Mesendoderm (in vitro differentiated cells): ENCODE data around the gene PIPOX.

Experiments used
- DNase-seq: peaks from one replicate; pipeline ENCODE4 v3.0.0; 2013
- H2AK5ac ChIP-seq: 2 replicates; pipeline ENCODE4 v1.6.1; 2013; ENCODE audit warnings: low read length, inconsistent platforms
- H2BK120ac ChIP-seq: 2 replicates; pipeline ENCODE4 v1.6.1; 2013; ENCODE audit warnings: low read depth, mild to moderate bottlenecking, low read length, moderate library complexity, mixed read lengths
- H2BK15ac ChIP-seq: replicated peaks from 2 replicates; pipeline ENCODE4 v1.6.1; 2013; ENCODE audit warnings: low read depth, mild to moderate bottlenecking, moderate library complexity
- H2BK5ac ChIP-seq: 2 replicates; pipeline ENCODE4 v1.6.1; 2013; ENCODE audit warnings: low read length, inconsistent platforms
- H3K18ac ChIP-seq: 2 replicates; pipeline ENCODE4 v1.6.1; 2013; ENCODE audit warnings: mild to moderate bottlenecking, low read length, mixed read lengths
- H3K23ac ChIP-seq: one replicate; pipeline ENCODE4 v1.6.1; 2013; ENCODE audit warnings: low read length
- H3K27ac ChIP-seq: 2 replicates; pipeline ENCODE4 v1.5.1; 2013; ENCODE audit warnings: low read depth, mild to moderate bottlenecking, inconsistent platforms, low read length, moderate library complexity
- H3K27me3 ChIP-seq: 2 replicates; pipeline ENCODE4 v1.6.1; 2013; ENCODE audit warnings: low read length, control low read depth, mild to moderate bottlenecking, inconsistent platforms; ENCODE audit not compliant: insufficient read depth, poor library complexity
- H3K36me3 ChIP-seq: 2 replicates; pipeline ENCODE4 v1.6.1; 2013; ENCODE audit warnings: low read length, inconsistent platforms; ENCODE audit not compliant: control insufficient read depth, insufficient read depth
- H3K4ac ChIP-seq: one replicate; pipeline ENCODE4 v1.6.1; 2013; ENCODE audit warnings: low read depth, mild to moderate bottlenecking, low read length, moderate library complexity
- H3K4me1 ChIP-seq: 2 replicates; pipeline ENCODE4 v1.6.1; 2013; ENCODE audit warnings: low read depth, low read length, inconsistent platforms; ENCODE audit not compliant: control insufficient read depth
- H3K4me2 ChIP-seq: 2 replicates; pipeline ENCODE4 v1.6.1; 2013; ENCODE audit warnings: low read length
- H3K4me3 ChIP-seq: 2 replicates; pipeline ENCODE4 v1.5.1; 2013; ENCODE audit warnings: mild to moderate bottlenecking, low read length
- H3K56ac ChIP-seq: one replicate; pipeline ENCODE4 v1.6.1; 2013; ENCODE audit warnings: low read length
- H3K79me1 ChIP-seq: 2 replicates; pipeline ENCODE4 v1.6.1; 2013; ENCODE audit warnings: low read length, inconsistent platforms
- H3K79me2 ChIP-seq: 2 replicates; pipeline ENCODE4 v1.6.1; 2013; ENCODE audit warnings: mild to moderate bottlenecking, low read length; ENCODE audit not compliant: control insufficient read depth, insufficient read depth
- H3K9ac ChIP-seq: 2 replicates; pipeline ENCODE4 v1.6.1; 2013; ENCODE audit warnings: low read length, inconsistent platforms
- H4K5ac ChIP-seq: one replicate; pipeline ENCODE4 v1.6.1; 2013; ENCODE audit warnings: low read length
- H4K8ac ChIP-seq: one replicate; pipeline ENCODE4 v1.6.1; 2013; ENCODE audit warnings: low read depth, mild to moderate bottlenecking, control low read depth, low read length, moderate library complexity
- WGBS: extraction: QIAGEN DNeasy Blood & Tissue Kit; methylation state at CpG from one replicate; pipeline ENCODE4 v1.1.7; 2013; ENCODE audit warnings: low lambda C conversion rate, missing lambda C conversion rate; ENCODE audit not compliant: insufficient coverage; ENCODE audit errors: extremely low coverage; 5-methylcytosine and 5-hydroxymethylcytosine counted together

PIPOX gene

GRCh38 chr17:29091606-29092289, 48.8 kb downstream of the PIPOX start:
- Histone ChIP-seq H3K79me1 (no peaks in the 10 kb centered on the region), H2BK120ac (no peak overlapping the region), H2BK5ac (no peak overlapping the region), H3K27ac (no peak overlapping the region), H3K4ac (no peak overlapping the region), H3K36me3 (peaks cover 2% of the 10 kb centered on the region), H4K8ac (no peak overlapping the region), H4K5ac (no peak overlapping the region), H3K27me3 (no peaks in the 10 kb centered on the region), H2AK5ac (no peak overlapping the region), H2BK15ac (no peak overlapping the region), H3K18ac (no peak overlapping the region), H3K4me1 (no peaks in the 10 kb centered on the region), H3K56ac (no peak overlapping the region), H3K9ac (no peak overlapping the region), H3K23ac (no peak overlapping the region), H3K4me3 (no peak overlapping the region), H3K79me2 (no peaks in the 10 kb centered on the region), H3K4me2 (no peak overlapping the region)
- DNase-seq, result no peak
- no CpG with 5 or more reads among the region's 13 CpGs for WGBS

- no CpG with 5 or more reads among the region's 20 CpGs for WGBS
- Histone ChIP-seq H3K79me1 (no peaks in the 10 kb centered on the region), H3K79me2 (no peaks in the 10 kb centered on the region)
These were observed 50.3 kb downstream of the PIPOX start for GRCh38 chr17:29093090-29093871.

GRCh38 chr17:29094101-29094708, 51.3 kb downstream of the PIPOX start:
- Histone ChIP-seq H3K4me3 (no peak overlapping the region), H3K27ac (no peak overlapping the region), H2BK120ac (no peak overlapping the region), H3K79me2 (no peaks in the 10 kb centered on the region), H2BK15ac (no peak overlapping the region), H3K23ac (no peak overlapping the region), H2BK5ac (no peak overlapping the region), H4K5ac (no peak overlapping the region), H3K27me3 (no peaks in the 10 kb centered on the region), H2AK5ac (no peak overlapping the region), H3K56ac (no peak overlapping the region), H3K4me2 (no peak overlapping the region), H4K8ac (no peak overlapping the region), H3K4me1 (no peaks in the 10 kb centered on the region), H3K79me1 (no peaks in the 10 kb centered on the region), H3K18ac (no peak overlapping the region), H3K4ac (no peak overlapping the region), H3K9ac (no peak overlapping the region), H3K36me3 (peaks cover 2% of the 10 kb centered on the region)
- no peak for DNase-seq
- no CpG with 5 or more reads among the region's 11 CpGs for WGBS

More at GRCh38 chr17:29093090-29093871, 50.3 kb downstream of the PIPOX start:
- Histone ChIP-seq H3K4me3 (no peak overlapping the region), H3K56ac (no peak overlapping the region), H3K4me1 (no peaks in the 10 kb centered on the region), H4K5ac (no peak overlapping the region), H3K9ac (no peak overlapping the region), H3K27ac (no peak overlapping the region), H4K8ac (no peak overlapping the region), H2BK5ac (no peak overlapping the region), H3K23ac (no peak overlapping the region), H3K18ac (no peak overlapping the region), H3K36me3 (peaks cover 2% of the 10 kb centered on the region), H2BK120ac (no peak overlapping the region), H3K4ac (no peak overlapping the region), H3K4me2 (no peak overlapping the region), H2BK15ac (no peak overlapping the region), H3K27me3 (no peaks in the 10 kb centered on the region), H2AK5ac (no peak overlapping the region)
- no peak for DNase-seq

- H3K4me2 ChIP-seq, result no peak overlapping the region
- H3K4ac ChIP-seq, result no peak overlapping the region
- no peaks in the 10 kb centered on the region for H3K79me2 ChIP-seq
- no peak for DNase-seq
- no CpG with 5 or more reads among the region's 6 CpGs for WGBS
- no peak overlapping the region for H3K56ac ChIP-seq
- H4K8ac ChIP-seq, result no peak overlapping the region
- H3K18ac ChIP-seq, result no peak overlapping the region
- H3K36me3 ChIP-seq, result peaks cover 2% of the 10 kb centered on the region
- H3K79me1 ChIP-seq, result no peaks in the 10 kb centered on the region
- no peak overlapping the region for H3K23ac ChIP-seq
- no peak overlapping the region for H3K9ac ChIP-seq
- H2BK120ac ChIP-seq, result no peak overlapping the region
- H2BK5ac ChIP-seq, result no peak overlapping the region
- no peak overlapping the region for H2BK15ac ChIP-seq
- no peak overlapping the region for H2AK5ac ChIP-seq
- H4K5ac ChIP-seq, result no peak overlapping the region
- no peak overlapping the region for H3K4me3 ChIP-seq
- no peaks in the 10 kb centered on the region for H3K27me3 ChIP-seq
- H3K4me1 ChIP-seq, result peaks cover 8% of the 10 kb centered on the region
- H3K27ac ChIP-seq, result no peak overlapping the region
These were observed 52.5 kb downstream of the PIPOX start for GRCh38 chr17:29095439-29095838.

DNA sequence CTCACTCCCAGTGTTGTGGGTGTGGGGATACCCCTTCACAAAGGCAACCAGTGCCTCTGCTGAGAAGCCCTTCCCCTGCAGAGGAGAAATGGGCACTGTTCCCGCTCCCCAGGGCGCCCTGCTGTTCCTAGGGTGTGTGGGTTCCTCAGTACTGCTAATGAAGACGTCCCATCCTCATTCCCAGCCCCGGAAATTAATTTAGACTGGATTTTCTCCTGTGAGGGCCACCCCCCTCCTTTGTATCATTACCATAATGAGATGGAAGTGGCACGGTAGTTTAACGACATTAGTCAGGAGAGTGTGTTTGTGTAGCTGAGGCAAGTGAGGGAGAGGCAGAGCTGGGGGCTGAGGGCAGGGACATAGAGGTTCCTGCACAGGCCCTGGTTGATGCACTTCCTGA, 53.2 kb downstream of the PIPOX start:
- no peak overlapping the region for H4K5ac ChIP-seq
- H3K79me2 ChIP-seq, result no peaks in the 10 kb centered on the region
- no peak overlapping the region for H3K27ac ChIP-seq
- no peak overlapping the region for H3K18ac ChIP-seq
- no peak overlapping the region for H3K4me3 ChIP-seq
- peaks cover 10% of the 10 kb centered on the region for H3K4me1 ChIP-seq
- no peak overlapping the region for H2BK5ac ChIP-seq
- no peak overlapping the region for H2AK5ac ChIP-seq
- no peak overlapping the region for H3K4me2 ChIP-seq
- DNase-seq, result no peak
- H3K36me3 ChIP-seq, result peaks cover 2% of the 10 kb centered on the region
- no peak overlapping the region for H3K4ac ChIP-seq
- no peaks in the 10 kb centered on the region for H3K79me1 ChIP-seq
- H3K56ac ChIP-seq, result no peak overlapping the region
- H2BK120ac ChIP-seq, result no peak overlapping the region
- no peak overlapping the region for H2BK15ac ChIP-seq
- no peak overlapping the region for H3K9ac ChIP-seq
- no peaks in the 10 kb centered on the region for H3K27me3 ChIP-seq
- H3K23ac ChIP-seq, result no peak overlapping the region
- WGBS, result no CpG with 5 or more reads among the region's 6 CpGs
- H4K8ac ChIP-seq, result no peak overlapping the region
